K562 (cell line): ENCODE measurements around the gene HOXC5. TPM values are rescaled to one million over a fixed set of nuclear protein-coding genes. Genes with fewer than 3 reads are reported as not detected.
"Not testable (repeated sequence)": the region's sequence is repeated elsewhere in the genome, so short reads cannot be mapped to it uniquely, and the experiment has no call there.

Experiments
- ATAC-seq: fragments of 200-7000 bp; cut with Tn5 transposase; 3 replicates; pipeline ENCODE4 v1.9.1; 2020; ENCODE audit warnings: moderate library complexity
- BruUV-seq: library from RNA; stranded (reverse); fragments of 400-500 nt; replicated peaks from 2 replicates; lab custom pipeline; 2021; lab: Mats Ljungman, UMichigan
- CTCF ChIA-PET: fragments of 300-600 bp; formaldehyde crosslinking; extraction: SDS; loops from one replicate; lab custom pipeline; 2021; ENCODE audit warnings: low intra/inter-chr PET ratio; lab: Yijun Ruan, JAX
- POLR2A ChIA-PET: fragments of 300-600, 350-650 bp; sonication (Branson Sonifier 250); formaldehyde crosslinking; extraction: SDS; loops from one replicate; lab custom pipeline; 2021; ENCODE audit warnings: antibody characterized with exemption, inconsistent platforms; lab: Yijun Ruan, JAX
- DNase-seq, 4 experiments: peaks; one replicate each; pipeline versions ENCODE4 v3.0.0 to v3.0.0-alpha.2; 2011 to 2018; ENCODE audit warnings: low spot score in 3 of 4, mixed read lengths in 3 of 4; ENCODE audit errors: extremely low read depth in 1 of 4
- FAIRE-seq: peaks from 2 replicates; lab custom pipeline; 2011; peaks lifted over from hg19 to GRCh38; lab: Jason Lieb, UNC
- H2AFZ ChIP-seq: 2 replicates; pipeline ENCODE4 v1.6.0; 2011; ENCODE audit warnings: low read depth, low read length, control low read depth, inconsistent platforms
- H3K27ac ChIP-seq: fragments of 200-600 bp; 3 replicates; pipeline ENCODE4 v1.8.0; 2011; ENCODE audit warnings: low read depth, mild to moderate bottlenecking, control low read depth, inconsistent platforms, low read length, moderate library complexity, mixed read lengths; ENCODE audit errors: extremely low read depth
- H3K27me3 ChIP-seq, 2 experiments: fragments of 300-600 bp in 1 of 2; 2 replicates in 1 of 2; 3 replicates in 1 of 2; pipeline versions ENCODE4 v1.6.0 to v1.8.0; 2011; ENCODE audit warnings: inconsistent platforms in 2 of 2, low read length in 2 of 2, mild to moderate bottlenecking in 1 of 2, mixed read lengths in 1 of 2, moderate library complexity in 1 of 2; ENCODE audit not compliant: control insufficient read depth in 2 of 2, insufficient read depth in 2 of 2
- H3K36me3 ChIP-seq: fragments of 300-600 bp; 3 replicates; pipeline ENCODE4 v1.8.0; 2011; ENCODE audit warnings: mild to moderate bottlenecking, low read length, inconsistent platforms; ENCODE audit not compliant: control insufficient read depth, insufficient read depth
- H3K4me1 ChIP-seq, 2 experiments: fragments of 200-600 bp in 1 of 2; replicated peaks in 1 of 2; 2 replicates in 1 of 2; 3 replicates in 1 of 2; pipeline versions ENCODE4 v1.5.1 to v1.8.0; 2011; ENCODE audit warnings: inconsistent platforms in 2 of 2, low read length in 2 of 2, mild to moderate bottlenecking in 1 of 2, mixed read lengths in 1 of 2, moderate library complexity in 1 of 2; ENCODE audit not compliant: control insufficient read depth in 2 of 2, insufficient read depth in 2 of 2
- H3K4me2 ChIP-seq: 2 replicates; pipeline ENCODE4 v1.6.1; 2011; ENCODE audit warnings: low read length, control low read depth, inconsistent platforms, mixed read lengths; ENCODE audit not compliant: insufficient read depth
- H3K4me3 ChIP-seq: fragments of 200-600 bp; sonication (generic), shearing (Covaris generic); 2 replicates; pipeline ENCODE4 v1.5.1; 2016; ENCODE audit warnings: control low read depth, inconsistent platforms
- H3K79me2 ChIP-seq: fragments of 200-600 bp; 3 replicates; pipeline ENCODE4 v1.8.0; 2011; ENCODE audit warnings: low read length, inconsistent platforms; ENCODE audit not compliant: control insufficient read depth, insufficient read depth
- H3K9ac ChIP-seq, 2 experiments: 2 replicates each; pipeline versions ENCODE4 v1.6.0 to v1.6.1; 2011; ENCODE audit warnings: low read depth in 2 of 2, low read length in 2 of 2, control low read depth in 1 of 2, inconsistent platforms in 1 of 2, mild to moderate bottlenecking in 1 of 2, mixed read lengths in 1 of 2; ENCODE audit not compliant: insufficient read depth in 1 of 2
- H3K9me1 ChIP-seq: one replicate; pipeline ENCODE4 v1.6.0; 2011; ENCODE audit warnings: inconsistent platforms, mild to moderate bottlenecking, low read length, moderate library complexity; ENCODE audit not compliant: control insufficient read depth, insufficient read depth
- H3K9me3 ChIP-seq: replicated peaks from 2 replicates; pipeline ENCODE4 v1.5.1; 2011; ENCODE audit warnings: low read depth, low read length, inconsistent platforms; ENCODE audit not compliant: control insufficient read depth, insufficient read depth
- H4K20me1 ChIP-seq: replicated peaks from 2 replicates; pipeline ENCODE4 v1.6.1; 2011; ENCODE audit warnings: low read length, inconsistent platforms, mixed read lengths; ENCODE audit not compliant: control insufficient read depth, insufficient read depth
- MEIS2 ChIP-seq: fragments of 450-650 bp; IDR thresholded peaks from 2 replicates; pipeline ENCODE4 v1.6.1; 2014; ENCODE audit warnings: mild to moderate bottlenecking; ENCODE audit not compliant: partially characterized antibody
- WGBS: fragments of 100-300 bp; shearing (Covaris generic); methylation state at CpG from one replicate; pipeline ENCODE4 v1.1.6; 2016; ENCODE audit warnings: low coverage, mixed read lengths; ENCODE audit not compliant: insufficient coverage; ENCODE audit errors: missing lambda C conversion rate; 5-methylcytosine and 5-hydroxymethylcytosine counted together
- in situ Hi-C: fragments of 300-500 bp; cut with MboI; formaldehyde crosslinking; loops from 4 replicates; pipeline ENCODE4 v1.15.0; 2018; ENCODE audit warnings: inconsistent platforms, mixed read lengths
- intact Hi-C: fragments of 100-400 bp; cut with micrococcal nuclease; formaldehyde crosslinking; loops from 2 replicates; pipeline ENCODE4 v1.14.2; 2022
- polyA plus RNA-seq, 8 experiments: library from polyadenylated mRNA; depleted of rRNA in 4 of 8; stranded (reverse) in 5 of 8; unstranded in 3 of 8; fragments of >200 nt; fragmentation: Nextera tagmentation in 2 of 8; fragmentation: Illumina TruSeq in 1 of 8; extraction: Ambion mirVana in 2 of 8; extraction: Trizol in 1 of 8; gene quantifications; 2 replicates each; pipeline versions ENCODE4 v1.2.1 to v1.2.3, GENCODE V29; 2011 to 2014; ENCODE audit warnings: inconsistent platforms in 1 of 8, missing spikeins in 1 of 8
- total RNA-seq, 7 experiments: library from RNA; depleted of rRNA in 6 of 7; stranded (reverse); fragments of >200 nt in 6 of 7; fragmentation: Illumina TruSeq in 2 of 7; extraction: Trizol in 2 of 7; gene quantifications; 2 replicates each; pipeline versions ENCODE4 v1.2.1 to v1.2.3, GENCODE V29; 2011 to 2021; ENCODE audit warnings: low replicate concordance in 1 of 7
- TF ChIP-seq, protein P1 (sequence below): fragments of 450-650 bp; IDR thresholded peaks from 2 replicates; pipeline ENCODE4 v1.6.1; 2016
- TF ChIP-seq, protein P2 (sequence below), 2 experiments: IDR thresholded peaks in 1 of 2; conservative IDR thresholded peaks in 1 of 2; 2 replicates each; pipeline ENCODE4 v1.6.1; 2016; ENCODE audit warnings: low read depth in 2 of 2, mild to moderate bottlenecking in 1 of 2, missing compliant biosample characterization in 1 of 2, missing genetic modification characterization in 1 of 2, moderate library complexity in 1 of 2

Gene HOXC5
- total and polyA plus RNA-seq, 9 of the 15 experiments (the other 6 are each of a cell fraction or from before 2014, with no cell fraction given): 0.10 to 0.44 (median 0.18) TPM; not detected in 4

DNA sequence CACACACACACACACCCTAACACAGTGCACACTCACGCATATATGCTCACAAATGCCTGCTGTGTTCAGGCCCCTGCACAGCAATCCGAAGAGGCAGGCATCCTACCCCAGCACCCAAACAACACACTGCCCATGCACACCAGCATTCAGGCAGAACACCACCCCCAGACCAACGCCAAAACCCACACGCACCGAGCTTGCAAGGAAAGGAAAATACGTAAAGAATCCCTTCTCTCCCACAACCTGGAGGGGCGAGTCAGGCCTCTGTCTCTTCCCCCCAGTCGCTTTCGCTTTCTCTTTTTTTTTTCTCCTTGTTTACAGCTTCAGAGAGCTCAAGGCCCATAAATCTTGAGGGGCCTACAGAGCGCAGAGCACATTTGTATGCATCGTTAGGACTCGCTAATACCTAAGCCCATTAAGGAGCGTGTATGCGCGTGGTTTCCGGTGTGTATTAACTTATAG, 48.2 kb downstream of the HOXC5 start:
- H3K27ac ChIP-seq, H3K4me1 ChIP-seq, H3K4me3 ChIP-seq, H3K4me2 ChIP-seq, ATAC-seq, CTCF ChIA-PET, DNase-seq, intact Hi-C loops, FAIRE-seq, BruUV-seq, H3K79me2 ChIP-seq, H3K9me3 ChIP-seq, H3K9me1 ChIP-seq, in situ Hi-C loops, H3K9ac ChIP-seq, H3K27me3 ChIP-seq, H4K20me1 ChIP-seq, H3K36me3 ChIP-seq: not testable (repeated sequence)
- WGBS: 59% methylated on average over 8 of the region's 16 CpGs
- TF ChIP-seq, protein P1, sequence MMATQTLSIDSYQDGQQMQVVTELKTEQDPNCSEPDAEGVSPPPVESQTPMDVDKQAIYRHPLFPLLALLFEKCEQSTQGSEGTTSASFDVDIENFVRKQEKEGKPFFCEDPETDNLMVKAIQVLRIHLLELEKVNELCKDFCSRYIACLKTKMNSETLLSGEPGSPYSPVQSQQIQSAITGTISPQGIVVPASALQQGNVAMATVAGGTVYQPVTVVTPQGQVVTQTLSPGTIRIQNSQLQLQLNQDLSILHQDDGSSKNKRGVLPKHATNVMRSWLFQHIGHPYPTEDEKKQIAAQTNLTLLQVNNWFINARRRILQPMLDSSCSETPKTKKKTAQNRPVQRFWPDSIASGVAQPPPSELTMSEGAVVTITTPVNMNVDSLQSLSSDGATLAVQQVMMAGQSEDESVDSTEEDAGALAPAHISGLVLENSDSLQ: peak; percentile 49; the same call in 1 of the 2 replicates
- peak; percentile 62 for TF ChIP-seq MEIS2
- TF ChIP-seq, protein P2, sequence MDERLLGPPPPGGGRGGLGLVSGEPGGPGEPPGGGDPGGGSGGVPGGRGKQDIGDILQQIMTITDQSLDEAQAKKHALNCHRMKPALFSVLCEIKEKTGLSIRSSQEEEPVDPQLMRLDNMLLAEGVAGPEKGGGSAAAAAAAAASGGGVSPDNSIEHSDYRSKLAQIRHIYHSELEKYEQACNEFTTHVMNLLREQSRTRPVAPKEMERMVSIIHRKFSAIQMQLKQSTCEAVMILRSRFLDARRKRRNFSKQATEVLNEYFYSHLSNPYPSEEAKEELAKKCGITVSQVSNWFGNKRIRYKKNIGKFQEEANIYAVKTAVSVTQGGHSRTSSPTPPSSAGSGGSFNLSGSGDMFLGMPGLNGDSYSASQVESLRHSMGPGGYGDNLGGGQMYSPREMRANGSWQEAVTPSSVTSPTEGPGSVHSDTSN (CRISPR knock-in tag; IDR thresholded peaks at IDR 0.05; ENCODE audit: low read depth): not testable (repeated sequence)
- TF ChIP-seq, protein P2 (tag; conservative IDR thresholded peaks at IDR 0.05; ENCODE audit: low read depth): peak; percentile 88
- POLR2A ChIA-PET: interaction anchor here (0.6 kb wide), 1 partner anchor 1393 kb away, joined by 4 read pairs; no protein-coding TSS in a partner anchor
- H2AFZ ChIP-seq: 0 out of 2 replicates have a peak overlapping the region, but pooled peaks have one; percentile 51
